ENCODE data around the gene GRK6.

The GRK6 gene

DNA sequence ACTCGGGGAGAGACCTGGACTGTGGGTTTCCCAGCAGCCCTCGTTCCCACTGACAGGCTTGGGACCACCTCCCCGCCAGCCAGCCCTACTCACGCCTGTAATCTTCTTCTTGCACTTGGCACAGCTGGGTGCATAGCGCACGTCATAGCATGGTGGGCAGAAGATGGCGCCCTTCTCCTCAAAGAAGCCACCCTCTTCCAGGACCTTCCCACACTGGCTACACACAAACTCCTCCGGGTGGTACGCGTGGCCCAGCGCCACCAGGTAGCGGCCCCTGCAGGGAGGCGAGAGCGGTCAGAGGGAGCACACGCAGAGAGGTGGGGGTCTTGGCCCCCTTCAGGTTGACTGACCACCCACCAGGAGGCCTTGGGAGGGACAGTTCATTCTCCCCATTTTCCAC is 61.5 kb downstream of the GRK6 start:
- ChIA-PET CTCF (interaction anchor here (2.1 to 16.4 kb wide), 2 partner anchors 12 to 13 kb away, joined by 9 to 261 read pairs; partner anchors contain the start of gene DBN1), POLR2A (interaction anchor here (2.0 to 15.7 kb wide), 2 partner anchors 10 kb away, joined by 7 to 401 read pairs; partner anchors contain the start of genes DBN1 and PDLIM7)
- TF ChIP-seq, protein P1, sequence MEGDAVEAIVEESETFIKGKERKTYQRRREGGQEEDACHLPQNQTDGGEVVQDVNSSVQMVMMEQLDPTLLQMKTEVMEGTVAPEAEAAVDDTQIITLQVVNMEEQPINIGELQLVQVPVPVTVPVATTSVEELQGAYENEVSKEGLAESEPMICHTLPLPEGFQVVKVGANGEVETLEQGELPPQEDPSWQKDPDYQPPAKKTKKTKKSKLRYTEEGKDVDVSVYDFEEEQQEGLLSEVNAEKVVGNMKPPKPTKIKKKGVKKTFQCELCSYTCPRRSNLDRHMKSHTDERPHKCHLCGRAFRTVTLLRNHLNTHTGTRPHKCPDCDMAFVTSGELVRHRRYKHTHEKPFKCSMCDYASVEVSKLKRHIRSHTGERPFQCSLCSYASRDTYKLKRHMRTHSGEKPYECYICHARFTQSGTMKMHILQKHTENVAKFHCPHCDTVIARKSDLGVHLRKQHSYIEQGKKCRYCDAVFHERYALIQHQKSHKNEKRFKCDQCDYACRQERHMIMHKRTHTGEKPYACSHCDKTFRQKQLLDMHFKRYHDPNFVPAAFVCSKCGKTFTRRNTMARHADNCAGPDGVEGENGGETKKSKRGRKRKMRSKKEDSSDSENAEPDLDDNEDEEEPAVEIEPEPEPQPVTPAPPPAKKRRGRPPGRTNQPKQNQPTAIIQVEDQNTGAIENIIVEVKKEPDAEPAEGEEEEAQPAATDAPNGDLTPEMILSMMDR (IDR thresholded peaks at IDR 0.05; ENCODE audit: insufficient read depth, low read length, missing control alignments), result no peak
- no peak overlapping the region for H3K4me3 ChIP-seq (ENCODE audit: low read depth, low read length)
- no peak for DNase-seq (ENCODE audit: low read depth, low spot score)

DNA sequence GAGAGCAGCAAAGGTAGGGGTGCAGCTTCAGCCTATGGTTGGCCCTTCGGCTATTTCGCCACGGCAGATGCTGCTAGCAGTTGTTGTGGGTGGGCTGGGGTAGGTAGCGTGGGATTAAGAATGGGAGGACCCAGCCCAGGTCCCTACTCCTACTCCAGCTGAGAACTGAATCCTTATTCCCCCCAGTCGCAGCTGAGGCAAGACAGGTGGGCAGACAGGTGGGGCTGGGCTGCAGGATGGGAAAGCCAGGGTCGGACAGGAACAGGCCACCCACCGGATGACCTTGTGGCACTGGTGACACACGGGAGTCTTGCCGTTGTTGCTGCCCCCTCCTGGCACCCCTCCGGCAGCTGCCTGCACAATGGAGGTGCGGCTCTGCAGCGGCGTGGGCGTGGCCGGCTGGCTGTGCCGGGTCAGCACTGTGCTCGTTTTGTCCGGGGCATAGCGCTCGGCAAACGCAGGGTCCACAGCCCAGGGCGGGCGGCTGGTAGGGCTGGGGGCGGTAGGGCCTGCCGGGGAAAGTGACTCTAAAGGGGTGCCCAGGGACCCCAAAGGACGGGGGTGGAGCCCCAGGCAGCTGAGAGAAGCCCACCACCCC is 62.7 kb downstream of the GRK6 start:
- H3K4me3 ChIP-seq (ENCODE audit: low read depth, low read length), result no peak overlapping the region
- ChIA-PET CTCF (interaction anchor here (0.9 to 16.4 kb wide), 6 partner anchors 11 to 33 kb away, joined by 3 to 261 read pairs (median 5); partner anchors contain the start of gene DBN1), POLR2A (interaction anchor here (2.0 to 15.7 kb wide), 2 partner anchors 9 to 11 kb away, joined by 7 to 401 read pairs; partner anchors contain the start of genes DBN1 and PDLIM7)
- DNase-seq (ENCODE audit: low read depth, low spot score), result no peak
- TF ChIP-seq, protein P1 (IDR thresholded peaks at IDR 0.05; ENCODE audit: insufficient read depth, low read length, missing control alignments), result peak; percentile 29

DNA sequence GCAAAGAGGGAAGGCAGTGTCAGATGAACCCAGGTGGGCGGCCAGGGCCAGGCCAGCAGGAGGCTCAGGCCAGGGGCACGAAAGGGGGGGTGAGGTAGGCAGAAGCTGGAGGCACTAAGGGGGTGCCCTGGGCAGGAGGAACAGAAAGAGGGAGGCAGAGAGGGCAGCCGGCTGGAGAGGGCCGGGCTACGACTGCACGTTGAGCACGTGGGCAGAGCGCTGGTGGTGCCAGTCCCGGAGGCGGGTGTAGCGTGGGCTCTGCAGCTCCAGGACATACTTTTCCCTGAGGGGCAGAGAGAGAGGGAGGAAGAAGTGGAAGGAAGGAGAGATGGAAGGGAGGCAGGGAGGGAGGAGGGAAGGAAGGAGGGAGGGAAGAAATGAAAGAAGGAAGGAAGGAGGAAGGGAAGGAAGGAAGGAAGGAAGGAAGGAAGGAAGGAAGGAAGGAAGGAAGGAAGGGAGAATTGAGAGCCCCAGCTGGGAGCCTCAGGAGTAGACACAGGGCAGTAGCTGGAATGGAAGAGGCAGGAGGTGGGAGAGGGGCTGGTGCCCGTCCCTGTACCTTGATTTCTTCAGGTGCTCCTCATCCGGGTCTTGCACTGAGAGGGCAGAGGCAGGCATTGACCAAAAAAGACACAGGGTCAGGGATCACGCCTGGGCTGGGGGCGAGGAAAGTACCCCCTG is 64.0 kb downstream of the GRK6 start:
- ChIA-PET CTCF (interaction anchor here (1.1 to 16.4 kb wide), 4 partner anchors 10 to 34 kb away, joined by 4 to 261 read pairs (median 5); partner anchors contain the start of gene DBN1), POLR2A (interaction anchor here (15.7 kb wide), 1 partner anchor 13 kb away, joined by 401 read pairs; the partner anchor contains the start of gene DBN1)
- H3K4me3 ChIP-seq (ENCODE audit: low read depth, low read length), result no peak overlapping the region
- no peak for DNase-seq (ENCODE audit: low read depth, low spot score)
- TF ChIP-seq, protein P1 (IDR thresholded peaks at IDR 0.05; ENCODE audit: insufficient read depth, low read length, missing control alignments), result no peak

DNA sequence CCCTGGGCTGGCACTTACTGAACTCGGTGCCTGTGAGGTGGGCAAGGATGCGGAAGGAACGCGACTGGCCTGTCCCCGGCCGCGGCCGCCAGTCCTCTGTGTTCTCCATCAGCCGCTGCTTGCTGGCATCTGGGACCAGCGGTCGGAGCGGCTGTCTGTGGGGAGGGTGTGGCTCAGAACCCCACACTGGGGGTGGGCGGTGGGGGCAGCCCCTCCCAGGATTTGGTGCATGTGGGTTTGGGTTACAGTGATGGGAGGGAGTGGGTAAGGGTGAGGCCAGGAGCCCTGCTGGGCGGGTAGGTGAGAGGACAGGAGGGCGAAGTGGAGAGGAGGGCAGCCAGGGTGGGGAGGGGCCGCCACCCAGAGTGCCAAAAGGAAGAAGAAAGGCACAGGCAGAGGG is 64.5 kb downstream of the GRK6 start:
- TF ChIP-seq, protein P1 (IDR thresholded peaks at IDR 0.05; ENCODE audit: insufficient read depth, low read length, missing control alignments), result no peak
- POLR2A ChIA-PET, result interaction anchor here (15.7 kb wide), 1 partner anchor 13 kb away, joined by 401 read pairs; the partner anchor contains the start of gene DBN1
- H3K4me3 ChIP-seq (ENCODE audit: low read depth, low read length), result no peak overlapping the region
- DNase-seq (ENCODE audit: low read depth, low spot score), result no peak
- CTCF ChIA-PET, result interaction anchor here (16.4 kb wide), 1 partner anchor 15 kb away, joined by 261 read pairs; the partner anchor contains the start of gene DBN1

DNA sequence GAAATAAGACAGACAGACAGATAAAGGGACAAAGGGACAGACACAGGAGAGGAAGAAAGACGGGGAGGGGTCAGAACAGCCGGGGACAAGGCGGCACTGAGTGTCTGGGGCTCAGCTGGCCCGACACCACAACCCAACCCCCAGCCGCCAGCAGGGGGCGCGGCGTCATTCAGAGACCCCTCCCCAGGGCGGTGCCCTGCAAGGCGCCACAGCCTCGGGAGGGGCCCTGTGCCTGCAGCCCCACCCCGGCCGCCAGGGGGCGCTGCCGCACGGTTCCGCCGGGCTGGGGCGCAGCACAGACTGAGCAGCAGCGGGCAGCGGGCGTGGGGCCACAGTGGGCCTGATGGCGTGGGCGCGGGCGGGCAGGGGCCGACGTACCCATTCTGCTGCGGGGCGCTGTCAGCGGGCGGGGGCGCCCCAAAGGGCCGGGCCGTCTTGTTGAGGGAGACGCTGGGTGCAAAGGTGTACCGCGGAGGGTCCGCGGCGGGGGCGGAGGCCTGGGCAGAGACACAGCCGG is 65.0 kb downstream of the GRK6 start:
- DNase-seq (ENCODE audit: low read depth, low spot score), result no peak
- POLR2A ChIA-PET, result interaction anchor here (15.7 kb wide), 1 partner anchor 14 kb away, joined by 401 read pairs; the partner anchor contains the start of gene DBN1

More for the DNA sequence above, 65.0 kb downstream of the GRK6 start:
- no peak overlapping the region for H3K4me3 ChIP-seq (ENCODE audit: low read depth, low read length)
- TF ChIP-seq, protein P1 (IDR thresholded peaks at IDR 0.05; ENCODE audit: insufficient read depth, low read length, missing control alignments), result peak; percentile 80
- CTCF ChIA-PET, result interaction anchor here (1.3 to 16.4 kb wide), 3 partner anchors 10 to 24 kb away, joined by 4 to 261 read pairs (median 13); partner anchors contain the start of gene DBN1
